Activated naive CD8-positive, alpha-beta T cell treated with anti-CD3 and anti-CD28 coated beads, Interleukin-2, amount 10 ng/mL, durations not matched to agents 7 days and 5 days (primary cell): ENCODE results near the gene KCNH5. TPM values are rescaled to one million over a fixed set of nuclear protein-coding genes. Genes with fewer than 3 reads are reported as not detected.

ENCODE experiments used
- ATAC-seq: fragments of 150-1000 bp; cut with Tn5 transposase; one replicate; pipeline ENCODE4 v1.10.0; 2021; ENCODE audit warnings: low read depth, moderate library complexity
- POLR2A ChIA-PET: fragments of 350-600 bp; sonication (Branson Sonifier 250); formaldehyde crosslinking; loops from one replicate; lab custom pipeline; 2021; ENCODE audit warnings: antibody characterized with exemption; lab: Charles Lee
- DNase-seq: peaks from one replicate; pipeline ENCODE4 v3.0.0; 2021
- H3K27ac Mint-ChIP-seq: one replicate; pipeline ENCODE4 v1.8.0; 2022; ENCODE audit warnings: mild to moderate bottlenecking, mixed read lengths
- H3K27me3 Mint-ChIP-seq: one replicate; pipeline ENCODE4 v1.8.0; 2022; ENCODE audit warnings: mild to moderate bottlenecking, moderate library complexity, mixed read lengths
- H3K36me3 Mint-ChIP-seq: one replicate; pipeline ENCODE4 v1.8.0; 2021; ENCODE audit warnings: mild to moderate bottlenecking, mixed read lengths
- H3K4me1 Mint-ChIP-seq: one replicate; pipeline ENCODE4 v1.8.0; 2021; ENCODE audit warnings: mixed read lengths
- H3K4me3 Mint-ChIP-seq: one replicate; pipeline ENCODE4 v1.8.0; 2022; ENCODE audit warnings: mild to moderate bottlenecking, moderate library complexity, mixed read lengths
- H3K9me3 Mint-ChIP-seq: one replicate; pipeline ENCODE4 v1.8.0; 2021; ENCODE audit warnings: mixed read lengths
- total RNA-seq, 2 experiments: library from RNA; stranded (reverse); gene quantifications; one replicate each; pipeline ENCODE4 v1.2.3, GENCODE V29; 2021

KCNH5 gene
- total RNA-seq, 2 experiments from 2014 or later: not detected

GRCh38 chr14:62662811-62663455 lies 382.3 kb downstream of the KCNH5 start:
- no peaks in the 10 kb centered on the region for H3K27me3 Mint-ChIP-seq
- no peak overlapping the region for H3K4me3 Mint-ChIP-seq
- ATAC-seq (no peak), DNase-seq (no peak)
- H3K4me1 Mint-ChIP-seq: no peaks in the 10 kb centered on the region
- H3K9me3 Mint-ChIP-seq: no peaks in the 10 kb centered on the region
- POLR2A ChIA-PET: no interaction called here
- H3K27ac Mint-ChIP-seq: no peak overlapping the region
- no peaks in the 10 kb centered on the region for H3K36me3 Mint-ChIP-seq

- no peak for ATAC-seq
- Mint-ChIP-seq H3K4me1 (no peaks in the 10 kb centered on the region), H3K27me3 (no peaks in the 10 kb centered on the region), H3K36me3 (no peaks in the 10 kb centered on the region), H3K27ac (no peak overlapping the region), H3K4me3 (no peak overlapping the region), H3K9me3 (no peaks in the 10 kb centered on the region)
- POLR2A ChIA-PET: no interaction called here
- DNase-seq: no peak
Observed at GRCh38 chr14:62661818-62662217, 383.4 kb downstream of the KCNH5 start.

GRCh38 chr14:62658631-62659030 lies 386.6 kb downstream of the KCNH5 start:
- Mint-ChIP-seq H3K27ac (no peak overlapping the region), H3K4me1 (no peaks in the 10 kb centered on the region), H3K4me3 (no peak overlapping the region), H3K36me3 (no peaks in the 10 kb centered on the region), H3K9me3 (no peaks in the 10 kb centered on the region), H3K27me3 (no peaks in the 10 kb centered on the region)
- no peak for ATAC-seq
- POLR2A ChIA-PET: no interaction called here
- no peak for DNase-seq

GRCh38 chr14:62657376-62657775 lies 387.9 kb downstream of the KCNH5 start:
- DNase-seq: no peak
- ATAC-seq: no peak
- POLR2A ChIA-PET: no interaction called here

GRCh38 chr14:62655166-62655565 lies 390.1 kb downstream of the KCNH5 start:
- Mint-ChIP-seq H3K9me3 (no peaks in the 10 kb centered on the region), H3K36me3 (no peaks in the 10 kb centered on the region), H3K4me3 (no peak overlapping the region), H3K27ac (no peak overlapping the region), H3K27me3 (no peaks in the 10 kb centered on the region), H3K4me1 (no peaks in the 10 kb centered on the region)
- ATAC-seq: no peak
- DNase-seq: no peak
- POLR2A ChIA-PET: no interaction called here

More at GRCh38 chr14:62657376-62657775, 387.9 kb downstream of the KCNH5 start:
- Mint-ChIP-seq H3K9me3 (no peaks in the 10 kb centered on the region), H3K27ac (no peak overlapping the region), H3K4me3 (no peak overlapping the region), H3K27me3 (no peaks in the 10 kb centered on the region), H3K36me3 (no peaks in the 10 kb centered on the region), H3K4me1 (no peaks in the 10 kb centered on the region)

- POLR2A ChIA-PET: no interaction called here
- Mint-ChIP-seq H3K9me3 (no peaks in the 10 kb centered on the region), H3K27ac (no peak overlapping the region), H3K27me3 (no peaks in the 10 kb centered on the region), H3K4me3 (no peak overlapping the region), H3K36me3 (no peaks in the 10 kb centered on the region), H3K4me1 (no peaks in the 10 kb centered on the region)
- no peak for DNase-seq
- no peak for ATAC-seq
Observed at GRCh38 chr14:62654641-62655040, 390.6 kb downstream of the KCNH5 start.

Other genes starting within 250 kb of the KCNH5 start
- not detected for gene RHOJ, start 159.0 kb upstream of the KCNH5 start, total RNA-seq